Measurements from ENCODE around the gene MKRN1. TPM values are rescaled to one million over a fixed set of nuclear protein-coding genes. Genes with fewer than 3 reads are reported as not detected.
"Not testable (repeated sequence)": the region's sequence is repeated elsewhere in the genome, so short reads cannot be mapped to it uniquely, and the experiment has no call there.

Gene MKRN1
- polyA plus RNA-seq, 1 donor from 2014 or later: 124 TPM

DNA sequence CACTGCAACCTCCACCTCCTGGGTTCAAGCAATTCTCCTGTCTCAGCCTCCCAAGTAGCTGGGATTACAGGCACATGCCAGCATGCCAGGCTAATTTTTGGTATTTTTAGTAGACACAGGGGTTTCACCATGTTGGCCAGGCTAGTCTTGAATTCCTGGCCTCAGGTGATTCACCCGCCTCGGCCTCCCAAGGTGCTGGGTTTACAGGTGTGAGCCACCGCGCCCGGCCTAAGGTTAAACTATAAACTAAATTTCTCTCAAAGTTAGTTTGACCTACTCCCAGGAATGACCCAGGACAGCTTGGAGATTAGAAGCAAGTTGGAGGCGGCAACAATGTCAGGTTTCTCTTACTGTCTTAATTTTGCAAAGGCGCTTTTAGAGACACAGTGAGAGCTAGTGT lies 18.5 kb upstream of the MKRN1 start:
- not testable (repeated sequence) for H3K27ac Mint-ChIP-seq, H3K36me3 Mint-ChIP-seq, H3K9me3 Mint-ChIP-seq, H3K4me1 Mint-ChIP-seq, H3K4me3 Mint-ChIP-seq, H3K27me3 Mint-ChIP-seq

DNA sequence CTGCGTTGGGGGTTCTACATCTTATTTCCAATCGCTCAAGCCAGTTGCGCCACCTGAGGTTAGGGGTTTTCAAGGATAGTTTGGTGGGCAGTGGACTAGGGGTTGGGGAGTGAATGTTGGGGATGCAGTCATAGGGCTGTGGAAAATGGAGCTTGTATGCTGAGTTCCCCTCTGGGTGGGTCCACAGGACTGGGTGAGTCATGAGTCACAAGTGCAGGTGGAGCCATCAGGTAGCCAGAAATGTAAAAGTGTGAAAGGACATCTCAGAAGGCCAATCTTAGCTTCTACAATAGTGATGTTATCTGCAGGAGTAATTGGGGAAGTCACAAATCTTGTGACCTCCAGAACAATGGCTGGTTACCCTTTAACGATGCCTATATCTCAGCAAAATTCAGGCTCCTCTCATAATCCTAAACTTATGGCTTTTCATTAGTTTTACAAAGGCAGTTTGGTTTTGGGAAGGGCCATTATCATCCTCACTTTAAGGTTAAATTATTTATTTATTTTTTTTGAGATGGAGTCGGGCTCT lies 18.0 kb upstream of the MKRN1 start:
- Mint-ChIP-seq H3K27me3 (no peaks in the 10 kb centered on the region), H3K9me3 (no peaks in the 10 kb centered on the region), H3K4me3 (no peak overlapping the region), H3K36me3 (no peaks in the 10 kb centered on the region), H3K4me1 (peaks cover 0 to 3% (median 2%) of the 10 kb centered on the region in 3 donors), H3K27ac (no peak overlapping the region)

DNA sequence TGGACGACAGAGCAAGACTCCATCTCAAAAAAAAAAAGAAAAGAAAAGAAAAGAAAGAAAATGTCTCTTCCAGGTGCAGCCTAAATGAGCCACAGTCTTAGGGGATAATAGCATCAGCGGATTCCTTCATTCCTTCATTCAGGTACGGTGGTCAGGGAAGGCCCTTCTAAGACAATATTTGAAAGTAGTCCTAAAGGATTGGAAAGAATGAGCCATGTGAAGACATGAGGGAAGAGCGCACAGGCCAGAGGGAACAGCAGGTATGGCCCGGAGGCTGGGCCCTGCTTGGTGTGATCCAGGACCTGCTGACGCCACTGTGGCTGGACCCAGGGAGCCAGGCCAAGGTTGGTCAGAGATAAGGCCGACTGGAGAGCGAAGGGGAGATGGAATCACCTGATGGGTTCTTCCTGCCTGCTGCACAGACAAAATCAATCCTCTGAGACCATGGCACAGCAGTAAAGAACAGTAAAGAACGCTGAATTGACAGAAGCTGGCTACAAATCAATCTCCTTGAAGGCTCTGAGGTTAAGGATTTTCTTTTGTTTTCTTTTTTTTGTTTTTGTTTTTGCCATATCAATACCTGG lies 16.3 kb upstream of the MKRN1 start:
- Mint-ChIP-seq H3K9me3 (no peaks in the 10 kb centered on the region), H3K27ac (no peak overlapping the region), H3K27me3 (no peaks in the 10 kb centered on the region), H3K36me3 (no peaks in the 10 kb centered on the region), H3K4me3 (no peak overlapping the region), H3K4me1 (peaks cover 0 to 3% (median 2%) of the 10 kb centered on the region in 3 donors)

DNA sequence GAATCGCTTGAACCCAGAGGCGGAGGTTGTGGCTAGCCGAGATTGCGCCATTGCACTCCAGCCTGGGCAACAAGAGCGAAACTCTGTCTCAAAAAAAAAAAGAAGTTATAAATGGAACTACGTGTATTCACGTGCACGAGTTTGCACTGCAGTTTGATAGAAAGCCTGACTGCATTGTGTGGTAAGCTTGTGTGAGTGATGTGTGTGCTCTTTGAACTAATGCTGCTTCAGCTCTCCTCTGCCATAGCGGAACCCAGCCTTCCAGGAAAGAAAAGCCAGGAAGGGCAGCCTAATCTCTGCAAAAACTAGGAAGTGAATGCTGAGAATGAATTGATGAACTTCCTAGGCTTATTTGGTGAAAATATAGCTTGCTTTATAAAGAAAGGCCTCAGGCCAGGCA lies 15.6 kb upstream of the MKRN1 start:
- Mint-ChIP-seq H3K9me3 (no peaks in the 10 kb centered on the region), H3K27ac (no peak overlapping the region), H3K36me3 (no peaks in the 10 kb centered on the region), H3K27me3 (no peaks in the 10 kb centered on the region), H3K4me3 (no peak overlapping the region), H3K4me1 (peaks cover 0 to 3% (median 2%) of the 10 kb centered on the region in 3 donors)

DNA sequence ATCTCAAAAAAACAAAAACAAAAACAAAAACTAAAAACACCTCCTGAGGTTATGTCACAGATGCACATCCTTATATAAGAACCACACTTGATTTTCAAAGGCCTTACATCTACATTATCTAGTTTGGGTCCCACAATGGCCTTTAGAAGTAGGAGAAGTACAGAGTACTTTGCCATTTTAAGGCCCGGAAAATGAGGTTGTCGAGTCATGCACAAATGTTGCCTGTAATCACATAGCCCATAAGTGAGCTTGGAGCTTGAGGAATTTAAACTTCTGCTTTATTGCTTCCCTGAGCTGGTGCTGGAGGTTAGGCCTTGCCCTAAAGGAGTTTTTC lies 9.7 kb upstream of the MKRN1 start:
- Mint-ChIP-seq H3K4me1 (peaks cover 0 to 3% (median 2%) of the 10 kb centered on the region in 3 donors), H3K27ac (no peak overlapping the region), H3K9me3 (no peaks in the 10 kb centered on the region), H3K27me3 (peaks cover 1% of the 10 kb centered on the region), H3K36me3 (no peaks in the 10 kb centered on the region), H3K4me3 (no peak overlapping the region)

DNA sequence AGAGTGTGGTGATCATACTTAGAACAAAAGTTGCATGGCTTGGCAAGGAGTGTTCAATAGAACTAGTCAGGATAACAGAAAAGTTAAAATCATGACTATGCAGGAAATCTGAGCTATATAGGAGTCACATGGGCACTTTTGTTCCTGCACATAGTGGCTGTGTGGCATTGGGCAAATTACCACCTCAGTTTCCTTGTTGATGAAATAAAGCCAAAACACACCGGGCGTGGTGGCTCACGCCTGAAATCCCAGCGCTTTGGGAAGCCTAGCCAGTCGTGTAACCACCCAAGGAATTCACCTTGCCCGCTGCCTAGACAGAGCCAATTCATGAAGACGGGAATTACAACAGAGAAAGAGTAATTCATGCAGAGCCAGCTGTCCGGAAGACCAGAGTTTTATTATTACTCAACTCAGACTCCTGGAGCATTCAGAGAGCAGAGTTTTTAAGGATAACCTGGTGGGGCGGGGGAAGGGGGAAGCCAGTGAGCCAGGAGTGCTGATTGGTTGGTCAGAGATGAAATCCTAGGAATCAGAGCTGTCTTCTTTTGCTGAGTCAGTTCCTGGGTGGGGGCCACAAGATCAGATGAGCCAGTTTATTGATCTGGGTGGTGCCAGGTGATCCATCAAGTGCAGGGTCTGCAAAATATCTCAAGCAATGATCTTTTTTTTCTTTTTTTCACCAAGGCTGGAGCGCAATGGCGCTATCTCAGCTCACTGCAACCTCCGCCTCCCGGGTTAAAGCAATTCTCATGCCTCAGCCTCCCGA lies 6.4 kb upstream of the MKRN1 start:
- H3K27ac Mint-ChIP-seq: no peak overlapping the region
- H3K9me3 Mint-ChIP-seq: no peaks in the 10 kb centered on the region
- H3K4me1 Mint-ChIP-seq: no peaks in the 10 kb centered on the region
- H3K4me3 Mint-ChIP-seq: no peak overlapping the region
- peaks cover 1% of the 10 kb centered on the region for H3K27me3 Mint-ChIP-seq
- no peaks in the 10 kb centered on the region for H3K36me3 Mint-ChIP-seq

DNA sequence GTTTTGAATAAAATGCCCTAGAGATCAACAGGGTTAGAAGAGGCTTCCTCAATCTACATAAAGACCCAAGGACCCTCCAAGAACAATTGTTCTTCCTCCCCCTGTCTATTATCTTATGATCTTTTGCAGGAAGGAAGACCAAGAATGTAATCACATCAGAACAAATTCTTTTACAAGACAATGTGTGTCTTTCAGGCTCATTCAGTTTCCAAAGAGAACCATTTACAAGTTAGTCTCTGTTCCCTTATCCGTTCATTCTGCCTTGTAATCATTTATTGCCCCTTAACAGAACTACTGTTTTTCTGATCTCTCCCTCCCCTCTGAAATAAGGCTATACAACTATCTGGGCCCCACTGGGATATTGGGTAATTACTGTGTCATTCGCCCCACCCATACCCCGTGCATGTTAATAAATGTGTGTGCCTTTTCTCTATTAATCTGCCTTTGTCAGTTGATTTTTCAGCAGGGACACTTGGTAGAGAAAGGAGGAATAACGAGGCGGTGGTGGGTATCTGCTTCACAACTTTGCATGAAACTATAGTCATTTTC lies 5.7 kb upstream of the MKRN1 start:
- Mint-ChIP-seq H3K9me3 (no peaks in the 10 kb centered on the region), H3K4me3 (no peak overlapping the region), H3K27me3 (peaks cover 1% of the 10 kb centered on the region), H3K4me1 (no peaks in the 10 kb centered on the region), H3K27ac (no peak overlapping the region), H3K36me3 (no peaks in the 10 kb centered on the region)

DNA sequence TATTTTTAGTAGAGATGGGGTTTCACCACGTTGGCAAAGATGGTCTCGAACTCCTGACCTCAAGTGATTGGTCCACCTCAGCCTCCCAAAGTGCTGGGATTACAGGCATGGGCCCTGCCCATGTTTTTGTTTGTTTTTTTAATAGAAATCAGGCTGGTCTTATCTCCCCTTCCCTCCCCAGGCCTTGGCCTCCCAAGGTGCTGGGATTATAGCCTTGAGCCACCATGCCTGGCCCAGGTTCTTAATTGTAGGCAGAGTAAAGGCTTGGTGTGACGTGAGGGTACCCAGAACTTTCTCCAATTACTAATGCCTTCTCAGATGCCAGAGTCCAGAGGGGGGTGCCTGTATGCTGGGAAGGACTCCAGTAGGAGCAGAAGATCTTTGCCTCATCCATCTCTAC lies 5.2 kb upstream of the MKRN1 start:
- no peak overlapping the region for H3K4me3 Mint-ChIP-seq
- H3K36me3 Mint-ChIP-seq: no peaks in the 10 kb centered on the region
- peaks cover 0 to 2% (median 0%) of the 10 kb centered on the region in 3 donors for H3K4me1 Mint-ChIP-seq
- no peak overlapping the region for H3K27ac Mint-ChIP-seq
- no peaks in the 10 kb centered on the region for H3K9me3 Mint-ChIP-seq
- H3K27me3 Mint-ChIP-seq: peaks cover 1% of the 10 kb centered on the region

DNA sequence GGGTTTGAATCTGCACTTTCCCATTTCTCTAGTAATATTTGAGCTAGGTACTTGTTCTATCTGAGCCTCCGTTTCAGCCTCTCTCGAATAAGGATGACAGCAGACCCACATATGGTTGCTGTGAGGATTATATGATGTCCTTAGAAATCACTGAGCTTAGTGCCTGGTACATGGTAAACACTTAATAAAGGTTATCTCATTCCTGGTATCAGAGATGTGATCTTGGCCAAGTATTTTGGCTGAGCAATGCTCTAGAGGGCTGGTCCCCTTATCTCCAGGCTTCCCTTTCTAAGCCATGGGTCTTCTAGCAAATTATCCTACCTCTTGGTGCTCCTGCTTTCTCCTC lies 407 bp upstream of the MKRN1 start:
- no peaks in the 10 kb centered on the region for H3K9me3 Mint-ChIP-seq
- H3K4me3 Mint-ChIP-seq: peak overlapping the region; percentile 97 to 100 (median 98)
- H3K27me3 Mint-ChIP-seq: peaks cover 1% of the 10 kb centered on the region
- peaks cover 3% of the 10 kb centered on the region for H3K36me3 Mint-ChIP-seq
- peaks cover 13 to 23% (median 18%) of the 10 kb centered on the region in 3 donors for H3K4me1 Mint-ChIP-seq
- H3K27ac Mint-ChIP-seq: peak overlapping the region; percentile 96 to 99 (median 98)

DNA sequence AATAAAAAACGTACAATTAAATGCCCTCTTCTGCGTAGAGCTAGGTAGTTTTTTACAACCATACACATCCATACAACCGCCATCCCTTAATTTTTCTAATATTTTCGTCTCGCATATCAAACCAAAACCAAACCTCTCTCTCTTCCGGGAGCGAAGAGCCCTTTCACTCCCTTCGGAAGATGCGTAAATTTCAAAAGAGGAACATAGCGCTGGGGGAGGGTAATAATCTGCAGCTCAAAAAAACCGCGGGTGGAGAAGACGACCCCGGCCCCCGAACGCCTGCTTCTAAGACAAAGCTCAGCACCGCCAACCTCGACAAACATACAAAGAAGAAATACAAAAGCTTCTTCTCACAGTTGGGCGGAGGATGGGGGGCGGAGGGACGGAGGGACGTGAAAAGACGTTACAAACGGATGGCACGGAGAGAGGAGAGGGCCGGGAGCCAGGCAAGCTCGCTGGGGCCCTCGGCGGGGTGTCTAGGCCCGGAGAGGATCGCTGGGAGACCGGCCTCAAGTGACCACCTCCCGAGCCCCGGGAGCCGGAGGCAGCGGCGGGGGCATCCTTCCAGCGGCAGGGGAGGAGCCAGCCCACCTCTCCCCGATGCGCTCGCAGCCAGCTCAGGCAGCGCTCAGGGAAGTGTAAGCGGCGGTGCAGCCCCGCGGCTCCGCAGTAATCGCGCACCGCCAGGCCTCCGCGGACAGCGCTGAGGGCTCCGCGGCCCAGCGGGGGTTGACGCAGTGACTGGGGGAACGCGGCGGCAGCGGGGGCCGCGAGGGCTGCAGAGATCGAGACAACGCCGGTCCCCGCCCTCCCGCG lies 851 bp downstream of the MKRN1 start:
- H3K4me1 Mint-ChIP-seq: peaks cover 13 to 23% (median 20%) of the 10 kb centered on the region in 3 donors
- H3K27ac Mint-ChIP-seq: peak overlapping the region; percentile 96 to 98 (median 98)
- no peaks in the 10 kb centered on the region for H3K27me3 Mint-ChIP-seq
- H3K4me3 Mint-ChIP-seq: peak overlapping the region; percentile 95 to 97 (median 97)
- no peaks in the 10 kb centered on the region for H3K9me3 Mint-ChIP-seq
- peaks cover 3% of the 10 kb centered on the region for H3K36me3 Mint-ChIP-seq

DNA sequence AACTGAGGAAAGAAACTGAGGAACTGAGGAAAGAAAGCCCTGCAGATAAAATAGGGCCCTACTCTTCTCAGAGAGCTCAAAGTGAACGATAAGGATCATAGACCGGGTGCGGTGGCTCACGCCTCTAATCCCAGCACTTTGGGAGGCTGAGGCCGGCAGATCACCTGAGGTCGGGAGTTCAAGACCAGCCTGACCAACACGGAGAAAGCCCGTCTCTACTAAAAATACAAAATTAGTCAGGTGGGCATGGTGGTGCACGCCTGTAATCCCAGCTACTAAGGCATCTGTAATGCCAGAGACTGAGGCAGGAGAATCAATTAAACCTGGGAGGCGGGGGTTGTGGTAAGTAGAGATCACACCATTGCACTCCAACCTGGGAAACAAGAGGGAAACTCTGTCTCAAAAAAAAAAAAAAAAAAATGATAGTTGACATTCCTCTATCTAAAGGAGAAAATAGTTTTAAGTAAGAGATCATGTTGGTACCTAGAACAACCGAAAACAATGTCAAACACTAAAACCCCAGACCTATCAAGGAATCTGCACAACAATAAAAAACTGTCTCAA lies 2.5 kb downstream of the MKRN1 start:
- peaks cover 4% of the 10 kb centered on the region for H3K36me3 Mint-ChIP-seq
- no peaks in the 10 kb centered on the region for H3K27me3 Mint-ChIP-seq
- H3K9me3 Mint-ChIP-seq: no peaks in the 10 kb centered on the region
- peak overlapping the region; percentile 91 to 98 (median 96) for H3K27ac Mint-ChIP-seq
- peaks cover 14 to 30% (median 22%) of the 10 kb centered on the region in 3 donors for H3K4me1 Mint-ChIP-seq
- H3K4me3 Mint-ChIP-seq: peak overlapping the region; percentile 95 to 97 (median 97)

DNA sequence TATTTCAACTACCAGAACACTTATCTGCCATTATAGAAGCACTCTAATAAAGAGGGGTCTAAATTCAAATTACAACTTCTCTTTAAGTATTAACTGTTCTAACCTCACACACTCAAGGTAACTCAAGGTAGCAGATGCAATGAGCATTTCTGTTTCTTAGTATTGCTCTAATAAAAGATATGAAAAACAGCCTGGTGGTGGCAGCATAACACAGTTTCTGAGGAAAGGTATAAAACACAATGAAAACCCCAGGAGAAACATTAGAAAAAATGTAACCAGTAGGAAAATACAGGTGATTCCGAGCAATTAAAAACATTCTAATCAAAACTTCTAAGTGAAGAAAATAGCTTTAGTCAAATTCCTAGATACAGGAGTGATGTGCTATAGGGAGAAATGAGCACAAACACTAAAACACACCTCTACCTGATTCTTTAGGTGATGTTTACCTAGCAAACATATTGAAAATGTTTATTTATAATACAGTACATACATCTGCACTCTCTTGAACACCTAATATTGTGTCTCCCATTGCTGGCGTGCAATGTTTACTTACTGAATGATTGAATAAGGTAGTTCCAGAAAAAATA lies 3.5 kb downstream of the MKRN1 start:
- peaks cover 15 to 33% (median 23%) of the 10 kb centered on the region in 3 donors for H3K4me1 Mint-ChIP-seq

DNA sequence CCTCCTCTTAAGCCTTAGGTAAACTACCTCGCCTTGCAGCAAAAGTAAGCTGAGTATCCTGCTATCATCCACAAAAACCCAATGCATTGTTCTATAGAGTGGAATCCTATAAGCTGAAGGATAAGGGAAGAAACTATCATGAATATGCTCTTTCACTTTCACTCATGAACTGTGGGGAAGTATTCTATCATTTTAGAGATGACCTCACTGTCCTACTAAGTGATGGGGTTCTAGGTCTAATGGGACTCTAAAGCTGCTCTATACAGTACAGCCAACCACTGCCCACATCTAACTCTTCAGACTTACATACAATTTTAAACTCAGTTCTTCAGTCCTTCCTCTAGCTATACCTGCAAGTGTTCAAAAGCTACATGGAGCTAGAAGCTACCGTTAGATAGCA lies 16.2 kb downstream of the MKRN1 start:
- Mint-ChIP-seq H3K27ac (peak overlapping the region in 1 of 3 donors; percentile 27), H3K9me3 (no peaks in the 10 kb centered on the region), H3K4me3 (no peak overlapping the region), H3K4me1 (peaks cover 0 to 6% (median 0%) of the 10 kb centered on the region in 3 donors), H3K27me3 (no peaks in the 10 kb centered on the region), H3K36me3 (peaks cover 2% of the 10 kb centered on the region)

More for the DNA sequence above, 3.5 kb downstream of the MKRN1 start:
- Mint-ChIP-seq H3K9me3 (no peaks in the 10 kb centered on the region), H3K4me3 (peak overlapping the region; percentile 34 to 97 (median 72)), H3K27ac (peak overlapping the region; percentile 18 to 91 (median 85)), H3K36me3 (peaks cover 5% of the 10 kb centered on the region), H3K27me3 (no peaks in the 10 kb centered on the region)

DNA sequence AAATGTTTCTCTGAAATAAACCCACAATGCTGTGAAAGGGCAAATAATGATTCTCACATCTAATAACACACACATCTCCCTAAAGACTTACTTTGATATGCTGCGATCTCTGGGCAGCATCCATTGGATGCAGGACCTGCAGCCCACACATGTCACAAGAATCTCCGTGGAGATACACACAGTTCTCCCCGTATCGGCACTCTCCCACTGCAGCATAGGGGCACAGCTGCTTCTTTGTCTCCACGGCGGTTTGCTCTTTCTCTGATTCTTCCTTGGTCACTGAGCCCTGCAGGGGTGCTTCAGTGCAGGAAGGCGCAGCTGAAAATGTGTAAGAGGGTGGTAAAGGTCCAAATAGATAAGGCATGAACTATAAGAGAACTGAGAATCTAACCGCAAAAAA lies 20.4 kb downstream of the MKRN1 start:
- H3K27ac Mint-ChIP-seq: no peak overlapping the region
- H3K36me3 Mint-ChIP-seq: no peaks in the 10 kb centered on the region
- H3K27me3 Mint-ChIP-seq: no peaks in the 10 kb centered on the region
- no peak overlapping the region for H3K4me3 Mint-ChIP-seq
- H3K9me3 Mint-ChIP-seq: no peaks in the 10 kb centered on the region
- peaks cover 0 to 6% (median 0%) of the 10 kb centered on the region in 3 donors for H3K4me1 Mint-ChIP-seq

Data from IgD-negative memory B cell (primary cell).